CD4-positive, alpha-beta T cell treated with Interleukin-15 for 1 hour (primary cell): Measurements from ENCODE around the gene PPP1R13B.

ENCODE experiments used
- DNase-seq: peaks from one replicate; pipeline ENCODE4 v3.0.0-alpha.2; 2020

The PPP1R13B gene

DNA sequence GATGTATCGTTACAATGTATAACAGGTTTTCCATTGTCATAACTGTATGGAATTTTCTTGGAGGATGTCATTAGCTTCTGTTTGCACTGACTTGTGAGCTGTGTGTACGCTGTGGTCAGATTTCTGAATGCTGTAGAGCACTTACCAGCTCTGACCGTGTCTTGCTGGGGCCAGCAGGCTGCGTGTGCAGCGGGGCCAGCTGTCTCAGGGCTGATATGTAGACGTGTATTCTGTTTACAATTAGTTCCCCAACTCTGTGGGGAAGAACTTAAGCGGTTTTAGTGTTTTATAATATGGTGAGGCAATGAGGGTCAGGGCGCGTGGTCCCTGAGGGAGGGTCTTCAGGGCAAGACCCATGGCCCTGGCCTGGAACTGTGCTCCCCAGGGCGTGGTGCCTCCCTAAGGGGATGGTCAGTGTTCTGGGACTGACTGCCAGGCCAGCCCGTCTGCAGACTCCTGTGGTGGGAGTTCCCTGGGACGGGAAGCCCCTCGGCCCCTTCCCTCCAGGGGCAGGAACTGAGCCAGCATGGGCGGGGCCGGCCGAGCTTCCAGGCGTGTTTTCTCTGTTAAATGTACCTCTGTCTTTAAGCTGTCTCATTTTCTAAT lies 150.8 kb downstream of the PPP1R13B start:
- DNase-seq = no peak

DNA sequence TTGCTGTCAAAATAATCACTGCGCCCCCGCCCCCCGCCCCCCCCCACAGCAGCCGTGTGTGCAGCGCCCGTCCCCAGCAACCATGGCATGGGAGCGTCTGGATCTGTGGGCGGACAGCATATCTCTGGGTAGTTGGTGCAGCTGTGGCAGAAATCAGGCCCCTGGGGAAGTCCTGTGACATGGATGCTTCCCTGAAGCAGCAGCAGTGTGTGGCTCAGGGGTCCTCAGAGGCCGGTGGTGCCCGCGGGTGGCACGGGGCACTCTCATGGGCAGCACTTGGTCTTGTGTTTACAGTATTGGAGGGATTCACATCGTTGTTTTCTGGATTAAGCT lies 151.3 kb downstream of the PPP1R13B start:
- no peak for DNase-seq

DNA sequence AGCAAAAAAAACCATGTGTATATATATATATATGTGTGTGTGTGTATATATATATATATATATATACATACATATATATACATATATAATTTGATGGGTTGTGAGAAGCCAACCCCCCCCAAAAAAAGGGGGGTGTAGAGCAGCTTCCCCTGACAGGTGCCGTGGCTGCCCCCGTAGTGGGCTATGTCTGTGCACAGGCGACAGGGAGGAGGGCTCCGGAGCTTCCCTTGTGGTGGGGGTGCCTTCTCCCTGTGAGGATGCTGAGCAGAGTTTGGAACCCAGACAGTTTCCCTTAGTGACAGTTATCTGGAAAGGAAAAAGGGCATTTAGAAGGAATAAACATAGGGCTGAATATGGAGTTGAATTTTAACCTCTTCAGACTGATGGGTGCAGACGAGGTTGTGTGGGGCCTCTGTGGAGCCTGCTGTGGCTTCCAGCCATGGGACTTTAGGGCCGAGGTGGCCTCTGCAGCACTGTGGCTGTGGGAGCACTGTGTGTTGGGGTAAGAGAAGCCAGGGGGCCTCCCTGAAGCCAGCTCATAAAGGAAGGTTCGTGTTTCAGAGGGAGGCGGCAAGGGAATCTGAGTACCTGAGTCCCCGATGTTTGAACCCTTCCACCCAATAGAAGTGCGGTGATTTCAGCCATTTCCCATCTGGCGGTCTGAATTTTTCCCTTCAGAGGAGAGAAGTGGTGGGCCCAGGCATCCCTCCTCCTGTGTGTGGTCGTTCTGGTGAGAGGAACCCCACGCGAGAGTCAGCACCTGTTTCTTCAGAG lies 151.9 kb downstream of the PPP1R13B start:
- DNase-seq = no peak

DNA sequence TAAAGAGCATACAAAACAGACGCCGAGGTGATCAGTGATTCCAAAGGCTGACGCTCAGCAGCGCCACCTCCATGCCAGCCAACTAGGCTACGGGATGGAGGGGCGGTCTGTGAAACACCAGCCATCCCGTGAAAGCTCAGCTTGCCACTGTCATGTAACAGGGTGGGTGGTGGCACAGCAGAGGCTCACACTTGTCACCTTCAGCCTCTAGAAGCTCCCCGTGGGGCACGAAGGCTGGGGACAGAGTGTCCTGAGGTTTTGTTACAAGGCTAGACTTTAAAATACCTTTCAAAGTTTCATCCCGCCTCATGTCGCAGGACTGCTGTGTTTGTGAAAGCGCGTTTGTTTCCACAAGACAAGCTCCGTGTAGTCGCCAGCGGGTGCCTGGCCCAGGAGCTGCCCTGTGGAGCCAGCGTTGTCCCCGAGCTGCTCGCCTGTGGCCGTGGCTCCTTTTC lies 152.8 kb downstream of the PPP1R13B start:
- DNase-seq = no peak

DNA sequence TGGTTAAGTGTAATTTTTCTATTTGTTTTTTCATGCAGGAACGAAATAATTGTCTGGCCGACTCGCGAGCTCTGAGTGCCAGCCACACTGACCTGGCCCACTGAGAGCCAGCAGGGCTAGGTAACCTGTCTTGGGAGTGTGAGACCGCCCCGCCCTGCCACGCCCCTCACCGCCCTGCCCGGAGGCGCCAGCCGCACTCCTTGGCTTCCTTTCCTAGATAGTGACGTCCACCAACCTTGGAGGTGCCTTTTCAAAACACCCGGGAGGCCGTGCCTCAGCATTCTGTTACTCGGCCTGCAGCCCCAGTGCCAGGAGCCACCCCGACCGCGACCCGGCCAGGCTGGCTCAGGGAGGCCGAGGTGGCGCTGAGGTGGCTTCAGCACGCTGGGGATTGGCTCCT lies 153.9 kb downstream of the PPP1R13B start:
- DNase-seq = no peak

DNA sequence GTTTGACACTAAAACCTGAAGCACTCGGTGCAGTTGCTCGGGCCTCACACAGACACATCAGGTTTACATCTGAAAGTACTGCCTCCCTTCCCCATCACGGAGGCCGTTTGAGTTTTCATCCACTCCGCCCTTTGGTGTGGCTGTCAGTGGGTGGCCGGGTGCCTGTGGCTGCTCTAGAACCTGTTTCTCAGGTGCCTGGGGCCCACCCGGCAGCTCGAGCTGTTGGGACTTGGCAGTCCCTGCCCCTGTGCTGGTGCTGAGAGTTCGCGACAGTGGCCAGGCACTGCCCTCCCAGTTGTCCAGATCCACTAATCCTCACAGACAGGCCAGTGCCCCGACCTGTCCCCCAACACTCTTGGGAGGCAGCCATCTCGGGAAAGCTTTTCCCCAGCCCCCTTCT lies 154.5 kb downstream of the PPP1R13B start:
- DNase-seq = no peak

DNA sequence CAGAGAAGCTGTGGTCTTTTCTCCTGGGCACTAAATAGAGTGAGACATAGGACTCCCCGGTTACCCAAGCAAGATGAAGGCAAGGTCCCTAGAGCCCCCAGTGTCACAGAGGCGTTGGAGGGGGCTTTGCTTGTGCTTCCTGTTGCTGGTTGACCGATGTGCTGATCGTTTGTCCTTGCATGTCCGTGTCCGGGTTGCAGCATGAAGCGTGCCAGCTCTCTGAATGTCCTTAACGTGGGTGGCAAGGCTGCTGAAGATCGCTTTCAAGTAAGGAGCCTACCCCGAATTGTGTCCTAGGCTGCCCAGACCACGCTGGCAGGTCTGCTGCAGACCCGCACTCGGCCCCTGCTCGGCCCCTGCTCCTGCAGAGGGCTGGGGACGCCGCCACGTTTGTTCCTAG lies 155.2 kb downstream of the PPP1R13B start:
- no peak for DNase-seq

DNA sequence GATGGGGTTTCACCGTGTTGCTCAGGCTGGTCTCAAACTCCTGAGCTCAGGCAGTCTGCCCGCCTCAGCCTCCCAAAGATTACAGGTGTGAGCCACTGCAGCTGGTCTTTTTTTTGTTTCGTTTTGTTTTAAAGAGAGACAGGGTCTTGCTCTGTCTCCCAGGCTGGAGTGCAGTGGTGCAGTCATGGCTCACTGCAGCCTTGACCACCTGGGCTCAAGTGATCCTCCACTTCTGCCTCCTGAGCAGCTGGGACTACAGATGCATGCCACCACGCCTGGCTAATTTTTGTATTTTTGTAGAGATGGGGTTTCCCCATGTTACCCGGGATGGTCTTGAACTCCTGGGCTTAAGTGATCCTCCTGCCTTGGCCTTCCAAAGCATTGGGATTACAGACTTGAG lies 155.7 kb downstream of the PPP1R13B start:
- DNase-seq = peak; percentile 31

DNA sequence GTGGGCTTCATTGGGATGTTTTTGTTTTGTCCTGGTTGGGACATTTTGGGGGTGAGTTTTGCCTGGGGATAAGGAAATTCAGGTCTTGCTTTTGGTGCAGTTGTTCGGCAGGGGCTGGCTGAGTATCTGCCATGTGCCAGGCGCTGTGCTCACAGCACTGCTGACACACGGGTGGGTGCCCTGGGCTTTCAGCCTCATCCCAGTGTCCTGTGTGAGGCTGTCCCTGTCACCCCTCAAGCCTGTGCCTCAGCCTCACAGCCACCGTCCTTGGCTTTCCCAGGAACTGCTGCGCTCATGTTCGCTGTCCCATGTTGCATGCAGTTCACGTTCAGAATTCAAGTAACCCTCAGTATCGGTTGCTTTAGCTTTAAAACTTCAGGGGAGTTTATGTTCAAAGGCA lies 157.0 kb downstream of the PPP1R13B start:
- DNase-seq = no peak

DNA sequence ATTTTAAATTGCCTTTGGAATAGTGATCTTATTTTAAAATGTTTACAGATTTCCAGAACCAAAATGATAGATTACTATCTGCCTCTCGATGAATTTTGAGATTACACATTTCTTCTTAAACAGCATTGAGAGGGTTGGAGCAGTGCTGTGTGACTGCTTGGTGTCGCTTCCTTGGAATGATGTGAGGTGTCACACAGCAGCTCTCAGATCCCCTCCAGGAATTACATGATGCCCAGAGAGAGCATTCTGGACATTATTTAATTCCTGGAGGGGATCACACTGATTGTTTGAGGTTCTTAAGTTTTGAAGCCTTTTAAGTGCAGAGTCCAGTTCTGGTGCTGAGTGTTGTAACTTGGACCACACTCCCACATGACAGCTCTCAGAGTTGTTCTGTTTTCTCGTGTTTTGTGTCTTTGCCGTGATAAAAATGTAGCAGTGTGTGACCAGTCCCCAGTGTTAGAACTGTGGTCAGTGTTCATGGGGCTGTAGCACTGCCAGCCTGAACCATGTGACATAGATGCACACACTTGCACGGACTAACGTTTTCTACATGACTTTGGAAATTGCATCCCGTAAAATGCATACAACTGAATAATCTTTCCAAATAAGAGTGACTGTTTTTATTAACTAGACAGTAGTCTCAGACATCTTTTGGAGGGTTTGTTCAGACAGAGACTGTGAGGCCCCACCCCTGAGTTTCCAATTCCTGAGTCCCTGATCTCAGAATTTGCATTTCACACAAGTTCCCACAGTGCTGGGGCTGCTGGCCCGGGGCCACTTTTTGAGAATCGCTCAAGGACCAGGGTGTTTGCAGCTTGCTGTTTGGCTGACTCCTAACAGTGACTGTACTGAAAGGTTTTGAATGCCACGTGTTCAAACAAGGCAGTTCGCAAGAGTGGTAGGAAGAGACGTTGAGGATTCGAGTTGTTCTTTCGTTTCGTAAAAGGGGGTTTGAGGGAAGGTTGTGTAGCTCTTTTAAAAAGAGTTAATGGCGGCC lies 158.2 kb downstream of the PPP1R13B start:
- DNase-seq = no peak

DNA sequence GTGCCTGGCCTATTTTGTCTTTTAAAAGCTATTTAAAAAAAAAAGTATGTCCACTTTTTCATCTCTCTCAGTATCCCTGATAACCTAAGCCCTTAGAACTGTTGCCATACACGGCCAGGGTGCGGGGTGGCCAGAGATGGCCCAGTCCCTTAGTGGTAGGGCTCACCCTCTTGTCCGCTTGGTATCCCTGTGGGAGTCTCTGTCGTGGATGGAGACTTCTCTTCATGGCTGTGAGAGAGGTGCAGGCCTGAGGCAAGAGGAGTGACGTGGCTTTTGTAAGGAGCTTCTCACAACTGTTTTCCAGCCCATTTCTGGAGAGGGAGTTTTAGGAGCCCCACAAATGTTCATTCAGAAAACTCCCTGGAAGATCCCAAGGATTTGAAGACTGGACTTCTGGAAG lies 158.9 kb downstream of the PPP1R13B start:
- no peak for DNase-seq

DNA sequence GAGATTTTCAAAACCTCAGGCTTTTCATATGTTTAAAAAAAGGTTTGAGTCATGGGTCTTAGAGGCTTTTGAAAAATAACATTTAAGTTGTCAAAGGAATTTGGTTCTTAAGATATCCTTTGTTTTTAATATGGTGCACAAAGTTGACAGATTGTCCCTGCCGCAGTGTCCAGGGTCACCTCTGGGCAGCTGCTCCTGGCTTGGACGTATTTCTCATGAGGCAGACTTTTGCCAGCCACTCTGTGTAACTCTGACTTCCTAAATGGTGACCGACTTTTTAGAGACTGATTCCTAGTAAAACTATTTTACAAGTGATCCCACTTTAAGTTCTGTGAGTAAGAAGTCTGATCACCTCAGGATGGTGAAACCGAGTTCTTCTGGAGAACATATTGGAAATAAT lies 159.7 kb downstream of the PPP1R13B start:
- DNase-seq = no peak

DNA sequence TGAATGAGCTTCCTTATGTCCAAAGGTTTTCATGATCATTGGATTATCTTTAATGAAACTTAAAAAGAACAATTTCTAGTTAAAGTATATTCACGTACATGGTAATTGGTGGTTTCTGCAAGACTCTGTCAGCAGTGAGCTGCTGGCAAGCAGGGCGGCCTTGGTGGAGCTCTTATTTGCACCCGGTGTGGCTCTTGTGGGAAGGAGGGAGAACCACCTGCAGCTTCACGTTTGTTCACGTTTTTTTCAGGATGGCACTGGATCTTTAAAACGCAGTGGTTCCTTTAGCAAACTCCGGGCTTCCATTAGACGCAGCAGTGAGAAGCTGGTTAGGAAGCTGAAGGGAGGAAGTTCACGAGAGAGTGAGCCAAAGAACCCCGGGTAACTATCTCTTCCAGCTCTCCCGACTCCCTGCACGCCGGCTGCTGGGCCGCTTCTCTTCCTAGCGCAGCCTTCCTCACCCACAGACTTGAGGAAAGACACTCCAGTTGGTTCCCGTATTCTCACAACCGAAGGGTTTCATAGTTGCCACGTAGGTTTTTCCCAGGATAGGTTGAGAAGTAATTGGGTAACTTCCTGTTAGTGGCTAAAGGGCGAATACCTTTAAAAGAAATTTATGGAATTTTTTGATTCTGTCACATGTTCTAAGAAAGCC lies 160.4 kb downstream of the PPP1R13B start:
- DNase-seq = no peak

DNA sequence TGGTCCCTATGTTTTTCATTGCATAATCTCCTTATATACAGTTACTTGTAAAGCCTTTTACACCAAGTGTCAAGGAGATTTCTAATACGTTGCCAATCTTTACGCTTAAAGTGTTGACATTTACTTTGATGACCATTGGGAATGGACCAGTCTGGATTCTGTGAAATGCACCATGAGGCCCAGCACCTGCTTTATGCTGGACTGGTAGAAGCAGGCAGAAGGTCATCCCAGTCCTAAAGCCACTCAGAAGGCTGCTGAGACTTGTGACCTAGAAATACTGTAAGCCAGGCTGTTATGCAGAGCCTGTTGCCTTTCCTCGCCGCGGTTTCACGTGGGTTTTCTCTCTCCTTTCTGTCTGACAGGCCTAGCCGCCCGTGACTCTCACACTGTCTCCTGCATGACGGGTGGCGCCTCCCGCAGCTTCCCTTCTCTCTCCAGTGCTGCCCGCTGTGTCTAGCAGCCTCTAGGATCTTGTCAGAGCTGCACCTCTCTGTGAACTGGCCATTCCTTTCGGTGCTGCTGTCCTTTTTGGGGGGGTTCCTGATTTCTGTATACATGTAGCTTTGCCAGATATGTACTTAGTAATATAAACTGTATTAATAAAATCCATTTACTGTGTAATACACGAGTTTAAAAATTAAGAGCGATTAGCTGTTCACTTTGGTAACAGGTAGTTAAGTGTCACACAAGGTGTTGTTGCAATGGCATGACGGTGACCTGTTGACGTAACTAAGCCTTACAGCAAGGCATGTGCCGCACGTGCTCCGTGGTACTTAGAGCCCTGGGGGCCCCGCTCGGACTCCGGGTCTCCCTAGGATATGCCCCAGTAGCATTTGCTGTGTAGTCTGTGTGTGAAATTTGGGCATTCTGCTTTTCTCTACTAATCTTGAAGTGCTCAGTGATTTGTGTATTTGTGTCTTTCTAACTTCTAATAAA lies 161.8 kb downstream of the PPP1R13B start:
- DNase-seq = no peak

DNA sequence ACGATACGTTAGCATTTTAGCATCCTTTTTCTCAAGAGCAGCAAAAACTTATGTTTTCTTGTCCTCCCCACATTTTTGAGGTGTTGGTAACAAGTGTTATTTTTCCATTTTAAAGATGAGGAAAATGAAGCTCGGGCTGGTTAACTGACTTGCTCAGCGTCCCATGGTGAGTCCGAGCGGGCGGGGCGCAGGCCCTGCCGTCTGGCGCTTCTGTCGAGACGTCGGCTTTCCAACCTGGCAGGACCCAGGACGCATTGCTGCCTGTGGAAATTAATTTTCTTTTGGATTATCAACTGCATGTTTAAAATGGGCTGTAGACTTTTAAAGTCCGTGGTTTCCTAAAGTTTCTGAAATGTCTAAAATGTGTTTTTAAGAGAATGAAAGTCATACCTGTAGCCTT lies 162.5 kb downstream of the PPP1R13B start:
- DNase-seq = no peak

DNA sequence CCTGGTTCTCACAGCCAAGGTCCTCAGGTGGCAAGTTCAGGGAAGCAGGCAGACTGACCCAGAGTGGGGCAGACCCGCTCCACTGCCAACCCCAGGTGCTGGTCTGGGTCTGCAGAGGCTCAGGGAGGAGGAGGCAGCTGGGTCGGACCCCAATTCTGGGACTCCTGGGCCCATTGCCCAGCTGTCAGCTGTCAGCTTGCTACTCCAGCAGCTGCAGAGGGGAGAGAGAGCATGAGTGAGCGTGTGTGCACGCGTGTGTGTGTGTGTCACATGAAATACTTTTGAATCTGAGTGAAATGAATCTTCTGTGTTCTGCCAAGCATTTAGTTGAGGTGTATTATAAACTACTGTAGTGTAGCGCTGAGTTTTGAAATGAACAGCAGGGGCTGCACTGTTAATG lies 162.9 kb downstream of the PPP1R13B start:
- no peak for DNase-seq
